ENCODE results near the gene PNPLA6.

PNPLA6 gene

DNA sequence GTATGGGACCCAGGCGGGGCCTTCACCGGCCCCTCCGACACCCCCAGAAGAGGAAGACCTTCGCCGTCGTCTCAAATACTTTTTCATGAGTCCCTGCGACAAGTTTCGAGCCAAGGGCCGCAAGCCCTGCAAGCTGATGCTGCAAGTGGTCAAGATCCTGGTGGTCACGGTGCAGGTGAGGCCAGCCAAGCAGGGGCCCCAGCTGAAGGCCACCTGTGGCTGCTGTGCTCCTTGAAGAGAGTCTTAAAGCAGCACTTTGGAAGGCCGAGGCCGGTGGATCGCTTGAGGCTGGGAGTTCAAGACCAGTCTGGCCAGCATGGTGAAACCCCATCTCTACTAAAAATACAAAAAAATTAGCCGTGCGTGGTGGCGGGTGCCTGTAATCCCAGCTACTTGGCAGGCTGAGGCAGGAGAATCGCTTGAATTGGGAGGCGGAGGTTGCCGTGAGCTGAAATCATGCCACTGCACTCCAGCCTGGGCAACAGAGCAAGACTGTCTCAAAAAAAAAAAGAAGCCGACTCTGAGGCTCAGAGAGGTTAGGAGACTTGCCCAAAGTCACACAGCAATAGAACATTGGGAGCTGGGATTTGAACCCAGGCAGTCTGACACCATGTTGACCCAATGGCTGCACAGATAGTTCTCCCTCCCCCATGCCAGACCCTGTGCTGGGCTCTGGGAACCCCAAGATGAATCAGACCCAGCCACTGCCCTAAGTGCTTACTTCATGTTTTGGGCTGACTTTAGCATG, 10.4 kb upstream of the PNPLA6 start:
- TF ChIP-seq, protein P1, sequence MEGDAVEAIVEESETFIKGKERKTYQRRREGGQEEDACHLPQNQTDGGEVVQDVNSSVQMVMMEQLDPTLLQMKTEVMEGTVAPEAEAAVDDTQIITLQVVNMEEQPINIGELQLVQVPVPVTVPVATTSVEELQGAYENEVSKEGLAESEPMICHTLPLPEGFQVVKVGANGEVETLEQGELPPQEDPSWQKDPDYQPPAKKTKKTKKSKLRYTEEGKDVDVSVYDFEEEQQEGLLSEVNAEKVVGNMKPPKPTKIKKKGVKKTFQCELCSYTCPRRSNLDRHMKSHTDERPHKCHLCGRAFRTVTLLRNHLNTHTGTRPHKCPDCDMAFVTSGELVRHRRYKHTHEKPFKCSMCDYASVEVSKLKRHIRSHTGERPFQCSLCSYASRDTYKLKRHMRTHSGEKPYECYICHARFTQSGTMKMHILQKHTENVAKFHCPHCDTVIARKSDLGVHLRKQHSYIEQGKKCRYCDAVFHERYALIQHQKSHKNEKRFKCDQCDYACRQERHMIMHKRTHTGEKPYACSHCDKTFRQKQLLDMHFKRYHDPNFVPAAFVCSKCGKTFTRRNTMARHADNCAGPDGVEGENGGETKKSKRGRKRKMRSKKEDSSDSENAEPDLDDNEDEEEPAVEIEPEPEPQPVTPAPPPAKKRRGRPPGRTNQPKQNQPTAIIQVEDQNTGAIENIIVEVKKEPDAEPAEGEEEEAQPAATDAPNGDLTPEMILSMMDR (IDR thresholded peaks at IDR 0.05; ENCODE audit: borderline replicate concordance, control extremely low read depth, extremely low read depth, insufficient read depth, missing control alignments), result no peak
- no peak for DNase-seq (ENCODE audit: low spot score)
- in situ Hi-C loops (cut with MboI; ENCODE audit: low sequenced_read_pairs, unreplicated experiment), result no loop called here

GRCh38 chr19:7526059-7526929, 9.2 kb upstream of the PNPLA6 start:
- in situ Hi-C loops (cut with MboI; ENCODE audit: low sequenced_read_pairs, unreplicated experiment), result no loop called here
- TF ChIP-seq, protein P1 (IDR thresholded peaks at IDR 0.05; ENCODE audit: borderline replicate concordance, control extremely low read depth, extremely low read depth, insufficient read depth, missing control alignments), result no peak
- DNase-seq (ENCODE audit: low spot score), result no peak

DNA sequence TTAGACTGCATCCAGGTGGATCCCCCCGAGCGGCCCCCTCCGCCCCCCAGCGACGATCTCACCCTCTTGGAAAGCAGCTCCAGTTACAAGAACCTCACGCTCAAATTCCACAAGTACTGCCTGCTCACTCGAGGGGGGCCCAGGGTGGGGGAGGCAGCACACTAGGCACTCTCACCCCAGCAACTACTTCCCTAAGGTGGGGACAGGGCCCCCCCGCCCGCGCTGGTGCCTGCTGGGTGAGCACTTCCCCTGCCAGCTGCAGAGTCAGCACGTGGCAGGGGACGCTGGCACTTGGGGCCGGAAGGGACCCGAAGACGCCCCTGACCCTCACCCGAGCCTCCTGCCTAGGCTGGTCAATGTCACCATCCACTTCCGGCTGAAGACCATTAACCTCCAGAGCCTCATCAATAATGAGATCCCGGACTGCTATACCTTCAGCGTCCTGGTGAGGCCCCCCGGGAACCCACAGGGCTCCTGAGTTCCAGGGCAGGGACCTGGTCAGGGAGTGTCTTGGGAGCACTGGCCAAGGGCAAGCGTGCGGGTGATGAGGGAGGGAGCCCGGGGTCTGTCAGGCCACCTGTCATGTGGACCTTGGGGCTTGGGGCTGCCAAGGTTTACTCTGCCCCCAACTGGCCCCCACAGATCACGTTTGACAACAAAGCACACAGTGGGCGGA, 7.9 kb upstream of the PNPLA6 start:
- in situ Hi-C loops (cut with MboI; ENCODE audit: low sequenced_read_pairs, unreplicated experiment), result no loop called here
- TF ChIP-seq, protein P1 (IDR thresholded peaks at IDR 0.05; ENCODE audit: borderline replicate concordance, control extremely low read depth, extremely low read depth, insufficient read depth, missing control alignments), result no peak
- no peak for DNase-seq (ENCODE audit: low spot score)

DNA sequence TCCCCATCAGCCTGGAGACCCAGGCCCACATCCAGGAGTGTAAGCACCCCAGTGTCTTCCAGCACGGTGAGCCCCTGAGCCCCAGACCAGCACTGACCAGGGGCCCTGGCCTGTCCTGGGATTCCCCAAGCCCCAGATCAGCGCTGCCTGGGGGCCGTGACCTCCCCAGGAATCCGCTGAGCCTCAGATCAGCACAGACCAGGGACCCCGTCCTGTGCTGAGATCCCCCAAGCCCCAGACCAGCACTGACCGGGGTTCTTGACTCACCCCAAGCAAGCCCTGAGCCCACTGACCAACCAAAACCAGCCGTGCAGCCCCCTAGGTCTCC, 7.4 kb upstream of the PNPLA6 start:
- DNase-seq (ENCODE audit: low spot score), result no peak
- in situ Hi-C loops (cut with MboI; ENCODE audit: low sequenced_read_pairs, unreplicated experiment), result no loop called here
- TF ChIP-seq, protein P1 (IDR thresholded peaks at IDR 0.05; ENCODE audit: borderline replicate concordance, control extremely low read depth, extremely low read depth, insufficient read depth, missing control alignments), result no peak

DNA sequence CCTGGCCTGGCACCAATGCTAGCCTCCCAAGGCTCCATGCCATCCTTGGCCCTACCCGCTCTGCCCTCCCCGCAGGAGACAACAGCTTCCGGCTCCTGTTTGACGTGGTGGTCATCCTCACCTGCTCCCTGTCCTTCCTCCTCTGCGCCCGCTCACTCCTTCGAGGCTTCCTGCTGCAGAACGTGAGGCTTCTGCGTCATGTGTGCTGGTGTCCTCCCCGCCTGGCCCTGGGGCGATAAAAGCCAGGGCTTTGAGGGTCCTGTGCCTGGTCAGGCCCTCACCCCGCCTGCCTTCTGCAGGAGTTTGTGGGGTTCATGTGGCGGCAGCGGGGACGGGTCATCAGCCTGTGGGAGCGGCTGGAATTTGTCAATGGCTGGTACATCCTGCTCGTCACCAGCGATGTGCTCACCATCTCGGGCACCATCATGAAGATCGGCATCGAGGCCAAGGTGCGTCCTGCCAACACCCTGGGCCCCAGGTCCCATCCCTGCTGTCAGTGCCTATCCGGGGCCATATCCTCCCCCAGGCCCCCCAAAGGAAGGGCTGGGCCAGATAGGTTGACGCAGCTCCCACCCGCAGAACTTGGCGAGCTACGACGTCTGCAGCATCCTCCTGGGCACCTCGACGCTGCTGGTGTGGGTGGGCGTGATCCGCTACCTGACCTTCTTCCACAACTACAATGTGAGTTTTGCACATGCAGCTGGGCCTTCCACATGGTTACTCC, 6.8 kb upstream of the PNPLA6 start:
- in situ Hi-C loops (cut with MboI; ENCODE audit: low sequenced_read_pairs, unreplicated experiment), result no loop called here
- TF ChIP-seq, protein P1 (IDR thresholded peaks at IDR 0.05; ENCODE audit: borderline replicate concordance, control extremely low read depth, extremely low read depth, insufficient read depth, missing control alignments), result no peak

DNA sequence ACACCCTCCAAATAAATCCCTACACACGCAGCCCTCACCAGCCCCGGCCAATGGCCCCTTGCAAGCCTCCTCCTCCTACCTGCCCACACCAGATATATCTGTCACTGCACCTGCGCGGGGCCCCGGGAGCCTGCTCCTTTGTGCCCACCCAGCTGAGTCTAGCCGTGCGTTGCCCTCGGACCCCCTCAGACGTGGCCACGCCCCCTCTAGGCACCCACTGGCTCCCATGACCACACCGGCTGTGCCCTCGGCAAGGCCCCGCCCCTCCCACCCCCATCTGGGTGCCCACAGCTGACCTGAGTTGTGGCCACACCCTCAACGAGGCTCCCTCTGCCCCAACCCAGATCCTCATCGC, 6.3 kb upstream of the PNPLA6 start:
- DNase-seq (ENCODE audit: low spot score), result no peak
- TF ChIP-seq, protein P1 (IDR thresholded peaks at IDR 0.05; ENCODE audit: borderline replicate concordance, control extremely low read depth, extremely low read depth, insufficient read depth, missing control alignments), result no peak
- in situ Hi-C loops (cut with MboI; ENCODE audit: low sequenced_read_pairs, unreplicated experiment), result no loop called here

More for the DNA sequence above, 6.8 kb upstream of the PNPLA6 start:
- no peak for DNase-seq (ENCODE audit: low spot score)
